NCI-H446 treated with DMSO at 0.1 percent for 48 hours (cell line): ENCODE results near the gene KCNQ1.

ENCODE experiments used
- DNase-seq: peaks from one replicate; lab custom pipeline; 2025; lab: John Stamatoyannopoulos, UW

The KCNQ1 gene

DNA sequence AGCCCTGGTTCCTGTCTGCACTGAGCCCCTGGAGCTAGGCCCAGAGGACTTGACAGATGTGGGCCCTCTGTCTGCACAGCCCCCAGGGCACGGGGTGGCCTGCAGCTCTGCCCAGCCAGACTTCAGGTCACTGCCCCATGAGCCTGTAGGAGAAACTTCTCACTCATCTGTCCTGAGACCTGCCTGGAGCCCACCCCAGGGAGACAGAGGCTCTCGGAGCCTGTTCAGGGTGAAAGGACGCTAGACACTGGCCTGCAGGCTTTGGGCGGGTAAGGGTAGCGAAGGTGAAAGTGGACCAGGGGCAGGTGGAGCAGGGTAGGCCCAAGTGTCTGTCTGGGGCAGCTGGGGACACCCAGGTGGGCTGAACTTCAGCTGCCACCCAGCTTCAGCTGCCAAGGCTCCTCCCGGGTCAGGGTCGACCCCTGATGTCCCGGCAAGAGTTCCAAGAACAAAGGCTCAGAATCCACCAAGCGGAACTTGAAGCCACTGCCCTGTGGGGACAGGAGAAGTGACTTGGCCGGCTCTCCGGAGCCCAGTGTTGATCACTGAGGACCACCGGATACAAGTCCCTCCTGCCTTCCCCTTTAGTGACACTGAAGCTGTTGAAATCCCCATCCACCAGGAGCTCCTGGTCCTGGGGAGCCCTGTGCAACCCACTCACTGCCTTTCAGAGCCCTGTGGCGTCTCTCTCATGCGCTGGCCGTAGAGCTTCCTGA, 90.3 kb downstream of the KCNQ1 start:
- no peak for DNase-seq

DNA sequence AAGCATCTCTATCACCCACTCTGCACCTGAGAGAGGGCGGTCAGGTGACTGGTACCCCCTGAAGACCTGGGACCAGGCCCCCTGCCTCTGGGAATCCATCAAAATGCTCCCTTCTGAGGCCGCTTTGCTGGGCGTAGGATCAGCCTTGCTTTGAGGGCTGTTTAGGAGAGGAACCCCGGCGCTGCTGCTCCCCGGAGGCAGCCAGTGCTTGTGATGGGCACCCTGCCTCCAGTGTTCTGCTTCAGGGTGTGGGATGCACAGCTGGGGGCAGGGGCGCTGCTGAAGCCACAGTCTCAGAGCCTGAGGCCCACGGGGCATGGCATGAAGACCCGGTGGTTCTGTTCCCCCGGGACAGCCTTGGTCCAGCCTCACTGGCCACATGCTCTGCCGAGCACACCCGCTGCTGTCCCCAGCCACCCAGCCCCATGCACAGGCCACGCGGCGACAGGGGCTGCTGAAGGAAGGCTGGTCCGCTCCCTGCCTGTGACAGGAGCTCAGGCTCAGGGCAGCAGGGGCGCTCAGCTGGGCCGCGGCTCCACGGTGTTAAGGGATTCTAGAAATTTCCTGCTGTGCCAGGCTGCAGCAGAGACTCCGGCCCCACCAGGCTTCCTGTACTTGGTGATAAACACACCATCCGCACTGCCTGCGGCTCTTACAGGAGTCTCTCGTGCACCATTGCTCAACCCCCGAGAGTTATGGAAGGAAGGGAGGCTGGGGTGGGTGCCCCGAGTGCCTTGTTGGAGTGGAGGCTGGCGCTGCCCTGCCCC, 91.0 kb downstream of the KCNQ1 start:
- no peak for DNase-seq

DNA sequence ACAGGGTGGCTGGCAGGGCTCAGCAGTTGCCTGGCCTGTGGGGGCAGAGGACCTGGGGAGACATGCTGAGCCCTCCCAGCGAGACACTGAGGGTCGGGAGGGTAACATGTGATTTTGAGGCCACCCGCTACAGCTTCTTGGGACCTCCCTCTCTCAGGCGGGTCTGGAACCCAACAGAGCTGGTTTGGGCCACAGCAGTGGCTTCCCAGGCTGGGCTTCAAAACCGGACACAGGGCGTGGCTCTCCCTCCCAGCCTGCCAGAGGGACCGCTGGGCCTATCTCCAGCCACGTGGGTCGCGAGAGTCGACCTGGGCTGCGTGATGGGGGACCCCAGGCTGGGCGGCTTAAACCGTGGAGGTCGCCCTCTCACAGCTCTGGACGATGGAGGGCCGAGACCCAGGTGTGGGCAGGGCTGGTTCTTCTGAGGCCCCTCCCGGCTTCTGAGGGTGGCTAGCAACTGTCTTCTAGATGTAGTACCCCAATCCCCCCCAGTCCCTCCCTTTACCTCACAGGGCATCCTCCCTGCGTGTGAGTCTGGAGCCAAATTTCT, 91.7 kb downstream of the KCNQ1 start:
- DNase-seq, result no peak

DNA sequence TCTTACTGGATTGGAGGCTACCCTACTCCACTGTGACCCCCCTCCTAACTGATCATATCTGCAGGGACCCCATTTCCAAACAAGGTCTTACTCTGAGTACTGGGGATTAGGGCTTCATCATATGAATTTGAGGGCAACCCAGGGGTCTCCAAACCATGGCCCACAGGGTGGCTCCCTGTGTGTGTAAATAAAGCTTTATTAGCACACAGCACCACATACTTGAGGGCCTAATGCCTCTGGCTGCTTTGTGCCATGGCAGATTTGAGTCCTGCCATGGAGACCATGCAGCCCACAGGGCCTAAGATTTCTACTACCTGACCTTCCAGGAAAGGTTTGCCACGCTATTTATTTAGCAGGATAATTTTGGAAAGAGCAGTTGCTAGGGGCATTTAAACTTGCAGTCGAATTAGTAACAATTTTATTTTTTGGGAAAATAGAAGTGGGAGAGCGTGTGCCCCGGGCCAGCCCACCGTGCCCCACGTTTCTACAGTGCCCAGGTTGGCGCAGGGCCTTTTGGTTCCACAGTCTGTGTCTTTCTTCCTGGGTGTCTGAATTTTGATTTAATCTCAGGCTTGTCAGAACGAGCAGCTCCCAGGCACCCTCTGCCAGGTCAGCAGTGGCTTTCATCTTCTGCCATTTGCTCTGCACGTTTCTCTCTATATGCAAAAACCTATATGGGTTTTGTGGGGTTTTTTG, 92.3 kb downstream of the KCNQ1 start:
- no peak for DNase-seq

DNA sequence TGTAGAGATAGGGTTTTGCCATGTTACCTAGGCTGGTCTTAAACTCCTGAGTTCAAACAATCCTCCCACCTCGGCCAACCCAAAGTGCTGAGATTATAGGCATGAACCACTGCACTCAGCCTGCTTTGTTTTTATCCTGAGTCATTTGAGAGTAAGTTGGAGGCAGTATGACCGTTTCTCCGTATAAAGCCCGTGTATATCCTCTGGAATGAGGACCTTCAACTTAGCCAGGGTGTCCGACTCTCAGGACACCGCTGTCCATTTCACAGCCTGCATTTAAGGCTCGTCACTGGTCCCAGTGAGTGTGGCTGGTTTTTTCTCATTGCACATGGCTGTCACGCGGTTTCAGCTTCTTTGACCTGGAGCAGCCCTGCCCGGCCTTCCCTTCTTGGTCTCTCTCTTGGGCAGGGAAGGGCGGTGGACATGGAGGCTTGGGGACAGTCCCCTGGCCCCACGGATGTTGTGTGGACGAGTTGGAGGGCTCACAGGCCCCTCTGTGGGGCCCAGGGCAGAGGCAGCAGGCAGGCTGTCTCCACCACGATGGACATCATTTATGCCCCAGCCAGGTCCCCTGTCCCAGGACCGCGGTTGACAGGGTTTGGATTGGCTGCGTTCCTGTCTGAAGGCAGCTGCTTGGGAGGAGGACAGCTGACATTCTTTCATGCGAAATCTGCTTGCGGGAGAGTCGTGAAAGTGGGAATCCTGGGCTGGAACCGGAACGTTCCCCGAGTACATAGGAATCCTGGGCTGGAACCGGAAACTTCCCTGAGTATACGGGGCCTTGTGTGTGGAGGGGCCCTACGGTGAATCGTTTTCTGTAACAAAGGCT, 93.3 kb downstream of the KCNQ1 start:
- DNase-seq, result no peak

DNA sequence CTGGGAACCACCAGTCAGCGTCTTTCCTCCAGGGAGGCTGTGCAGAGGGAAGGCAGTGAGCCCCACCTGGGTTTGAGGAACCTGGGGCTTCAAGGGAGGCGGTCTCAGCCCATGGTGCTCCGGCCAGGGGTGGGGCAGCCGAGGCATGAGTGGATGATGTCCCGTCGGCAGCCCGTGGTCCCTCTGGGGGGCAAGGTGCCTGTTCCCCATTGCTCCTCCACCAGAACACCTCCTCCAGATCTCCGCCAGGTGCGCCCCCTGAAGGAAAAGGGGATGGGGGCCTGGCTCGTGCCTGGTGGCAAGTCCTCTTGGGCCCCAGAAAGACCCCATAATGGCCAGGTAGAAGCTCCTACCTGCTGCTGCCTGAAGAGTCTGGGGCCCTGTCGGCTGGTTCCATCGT, 94.1 kb downstream of the KCNQ1 start:
- DNase-seq, result no peak

DNA sequence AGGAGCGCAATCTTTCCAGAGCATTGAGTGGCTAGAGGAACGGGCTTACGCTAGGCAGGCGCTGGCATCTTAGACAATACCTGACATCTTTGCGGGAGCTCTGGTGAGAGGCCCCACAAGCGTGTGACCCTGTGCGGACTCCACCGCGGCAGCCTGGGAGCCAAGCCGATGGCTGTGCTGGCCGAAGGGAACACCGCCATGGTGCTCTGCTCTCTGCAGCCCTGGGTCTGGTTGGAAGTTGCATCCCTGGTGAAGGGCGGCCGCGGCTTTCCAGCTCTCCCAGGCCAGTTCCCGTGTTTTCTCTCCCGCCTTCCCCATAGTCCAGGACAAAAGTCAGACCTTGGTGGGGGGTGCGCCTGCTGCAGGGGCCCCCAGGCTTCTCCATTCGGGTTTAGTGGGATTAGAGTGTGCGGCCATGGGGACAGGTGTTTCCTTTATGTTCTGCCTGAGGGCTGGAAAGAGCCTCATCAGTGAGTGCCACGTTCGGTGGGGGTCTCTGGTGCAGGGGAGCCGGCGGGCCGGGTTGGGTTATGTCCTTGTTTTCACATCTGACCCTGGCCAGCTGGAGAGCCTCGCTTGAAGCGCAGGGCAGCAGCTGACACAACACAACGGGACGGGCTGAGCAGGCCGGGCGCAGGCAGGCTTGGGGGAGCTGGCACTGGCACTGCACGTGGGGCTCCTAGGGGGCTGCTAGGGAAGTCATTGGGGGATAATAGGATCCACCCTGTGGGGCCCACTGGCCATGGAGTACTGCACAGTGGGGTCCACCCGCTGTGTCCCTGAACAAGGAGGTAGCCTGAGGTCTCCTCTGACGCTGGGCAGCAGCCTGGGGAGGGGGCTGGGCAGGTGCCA, 94.8 kb downstream of the KCNQ1 start:
- DNase-seq, result no peak

DNA sequence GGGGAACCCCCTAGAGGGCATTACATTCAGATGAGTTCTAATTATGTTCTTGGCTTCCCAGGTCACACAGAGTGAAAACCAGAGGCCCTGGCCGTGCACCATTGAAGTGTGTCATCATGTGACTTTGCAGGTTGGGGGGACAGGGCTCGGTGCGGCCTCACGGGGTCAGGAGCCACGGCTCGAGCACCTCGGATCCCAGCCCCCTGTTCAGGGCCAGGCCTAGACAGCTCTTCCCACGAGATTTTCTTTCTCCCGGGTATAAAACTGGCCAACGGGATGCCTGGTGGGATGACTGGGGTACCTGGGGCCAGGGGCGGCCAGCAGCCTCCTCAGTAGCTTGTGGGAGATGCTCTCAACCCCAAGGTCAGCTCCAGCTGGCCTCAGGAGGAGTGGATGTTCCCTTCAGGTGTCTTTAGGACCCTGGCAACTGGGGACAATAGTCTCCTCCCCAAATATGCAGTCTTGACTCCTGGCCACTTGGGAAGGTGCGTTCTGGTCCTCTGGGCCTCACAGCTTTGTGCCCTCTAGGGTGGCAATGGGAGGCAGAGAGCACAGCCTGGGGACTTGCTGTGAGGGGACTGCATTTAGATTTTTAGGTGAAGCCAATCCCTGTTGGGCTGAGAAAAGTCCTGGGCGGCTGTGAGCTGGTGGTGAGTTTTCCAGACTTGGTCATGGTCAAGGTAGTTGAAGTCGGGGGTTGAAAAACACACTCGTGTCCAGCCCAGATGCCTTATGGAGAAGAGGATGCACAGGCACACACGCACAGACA, 95.6 kb downstream of the KCNQ1 start:
- no peak for DNase-seq

DNA sequence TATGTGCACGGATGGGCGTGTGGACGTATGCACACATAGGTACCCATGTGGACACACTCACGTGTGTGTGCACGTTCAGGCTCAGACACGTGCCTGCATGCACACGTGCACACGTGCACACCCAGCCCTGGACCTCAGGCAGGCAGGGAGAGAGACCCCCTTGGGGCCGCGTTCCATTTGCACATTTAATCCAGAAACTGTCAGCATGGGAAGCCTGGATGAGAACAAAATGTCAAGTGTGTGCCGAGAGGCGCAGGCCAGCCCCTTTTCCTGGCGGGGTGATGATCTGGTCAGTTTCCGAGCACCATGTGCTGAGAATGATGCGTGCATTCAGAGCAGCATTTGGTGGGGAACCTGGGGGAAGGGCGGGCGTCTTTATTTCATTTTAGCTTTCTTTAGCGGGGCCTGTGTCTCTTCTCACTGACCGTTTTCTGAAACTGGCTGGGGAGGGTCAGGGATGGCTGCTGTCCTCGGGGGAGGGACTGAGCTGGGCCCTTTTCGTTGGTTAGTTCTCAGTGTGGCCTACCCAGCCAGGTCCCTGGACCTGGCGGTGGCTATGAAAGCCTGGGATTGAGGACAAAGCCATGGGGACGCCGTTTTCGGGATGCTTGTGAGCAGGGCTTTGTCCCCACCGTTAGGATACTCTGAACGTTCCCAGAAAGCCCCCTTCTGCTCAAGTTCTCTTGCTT, 96.3 kb downstream of the KCNQ1 start:
- DNase-seq, result no peak

DNA sequence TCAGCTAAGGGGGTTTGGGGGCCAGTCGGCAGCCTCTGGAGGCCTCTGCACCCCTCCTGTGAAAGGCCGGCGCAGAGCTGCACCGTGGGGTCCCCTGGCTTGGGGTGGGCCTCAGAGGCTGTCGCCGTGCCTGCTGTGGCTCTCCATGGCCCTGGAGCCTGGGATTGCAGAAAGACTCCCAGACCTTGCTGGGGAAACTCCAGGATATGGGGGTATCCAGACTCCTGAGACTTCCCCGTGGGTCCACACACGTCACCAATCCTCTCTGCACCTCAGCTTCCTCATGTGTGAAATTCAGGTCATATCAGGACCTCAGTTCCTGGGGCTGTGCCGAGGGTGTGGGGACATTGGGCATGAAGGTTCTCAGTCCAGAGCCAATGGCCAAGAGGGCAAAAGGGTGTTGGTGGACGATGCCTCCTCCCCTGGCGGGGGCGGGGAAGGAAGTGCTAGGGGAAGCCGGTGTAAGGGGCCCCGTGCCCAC, 97.1 kb downstream of the KCNQ1 start:
- no peak for DNase-seq

DNA sequence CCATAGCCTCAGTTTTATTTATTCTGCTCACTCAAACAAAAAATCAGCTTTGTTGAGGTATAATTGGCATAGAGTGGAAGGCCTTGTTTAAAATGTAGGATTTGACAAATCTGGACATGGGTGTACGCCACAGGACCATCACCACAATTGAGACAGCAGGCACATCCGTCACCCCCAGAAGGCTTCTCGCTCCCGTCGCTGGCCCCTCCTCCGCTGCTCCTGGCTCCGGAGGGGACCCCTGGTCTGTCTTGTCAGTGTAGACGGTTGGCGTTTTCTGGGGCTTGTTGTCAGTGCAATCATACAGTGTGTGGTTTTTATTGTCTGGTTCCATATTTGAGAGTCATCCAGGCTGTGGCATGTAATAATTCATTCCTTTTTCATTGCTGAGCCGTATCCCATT, 97.6 kb downstream of the KCNQ1 start:
- DNase-seq, result no peak

DNA sequence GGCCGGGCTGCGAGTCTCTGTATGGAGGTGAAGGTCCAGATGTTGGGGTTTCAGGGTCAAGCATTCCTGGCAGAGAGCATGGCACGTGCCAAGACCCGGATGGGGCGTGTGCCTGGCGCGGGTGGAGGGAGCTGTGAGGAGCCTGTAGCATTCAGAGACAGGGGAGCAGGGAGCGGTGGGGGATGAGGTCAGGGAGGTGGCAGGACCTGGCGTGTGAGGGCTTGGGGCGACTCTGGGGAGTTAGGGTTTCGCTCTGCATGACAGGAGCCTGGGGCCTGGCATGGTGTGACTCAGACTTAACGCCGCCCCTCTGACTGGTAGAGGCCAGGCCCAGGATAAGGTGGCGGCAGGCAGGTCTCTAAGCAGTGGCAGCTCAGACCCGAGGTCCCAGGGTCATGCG, 103.0 kb downstream of the KCNQ1 start:
- DNase-seq, result no peak

DNA sequence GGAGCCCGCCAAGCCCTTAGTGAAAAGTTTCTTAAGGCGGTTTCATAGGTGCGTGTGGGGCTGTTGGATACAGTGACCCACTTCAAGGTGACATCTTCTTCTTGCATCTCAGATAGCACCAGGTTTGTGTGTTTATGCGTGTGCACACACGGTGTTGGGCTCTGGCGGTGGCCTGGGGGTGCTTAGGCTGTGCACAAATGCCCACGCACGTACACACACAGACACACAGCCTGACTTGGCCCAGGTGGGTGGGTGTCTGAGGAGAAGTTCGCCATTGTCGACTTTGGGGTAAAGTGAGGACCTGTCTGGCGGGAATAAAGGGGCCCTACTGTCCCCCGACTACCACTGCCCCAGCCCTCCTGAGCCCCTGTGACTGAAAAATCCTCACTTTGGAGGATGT, 103.8 kb downstream of the KCNQ1 start:
- DNase-seq, result no peak

DNA sequence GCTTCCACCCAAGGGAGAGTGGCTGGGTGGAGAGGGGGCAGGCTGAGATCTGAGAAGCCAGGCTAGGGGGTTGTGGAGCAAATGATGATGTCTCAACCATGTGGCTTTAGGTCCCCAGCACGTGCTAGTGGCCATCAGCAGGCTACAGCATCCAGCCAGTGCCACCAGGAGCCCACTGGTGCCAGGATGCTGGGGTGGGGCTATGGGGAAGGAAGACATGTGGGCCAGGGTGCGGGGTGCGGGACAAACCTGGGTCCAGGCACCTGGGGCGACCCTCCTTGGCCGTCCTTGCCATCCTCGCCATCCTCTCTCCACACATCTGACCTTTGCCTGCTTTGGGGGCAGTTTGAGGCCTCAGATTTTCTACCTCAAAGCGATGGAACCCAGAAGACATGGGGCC, 104.3 kb downstream of the KCNQ1 start:
- no peak for DNase-seq

DNA sequence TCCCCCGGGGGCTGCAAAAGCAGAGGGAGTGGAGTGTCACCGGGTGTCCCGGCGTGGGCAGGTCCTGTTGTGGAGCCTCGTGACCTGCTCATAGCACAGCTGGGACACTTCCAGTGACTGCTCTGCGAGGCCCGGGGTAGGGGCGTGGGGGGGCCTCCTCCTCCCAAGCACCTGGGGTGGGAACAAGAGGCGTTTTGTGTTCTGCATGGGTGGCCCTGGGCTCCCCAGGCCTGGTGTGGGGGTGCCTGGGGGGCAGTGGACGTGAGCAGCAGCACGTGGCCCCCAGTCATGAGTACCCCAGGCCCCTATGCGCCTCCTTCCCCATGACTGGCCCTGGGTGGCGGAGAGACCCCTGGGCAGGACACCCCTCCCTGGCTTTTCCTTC, 104.7 kb downstream of the KCNQ1 start:
- DNase-seq, result no peak

DNA sequence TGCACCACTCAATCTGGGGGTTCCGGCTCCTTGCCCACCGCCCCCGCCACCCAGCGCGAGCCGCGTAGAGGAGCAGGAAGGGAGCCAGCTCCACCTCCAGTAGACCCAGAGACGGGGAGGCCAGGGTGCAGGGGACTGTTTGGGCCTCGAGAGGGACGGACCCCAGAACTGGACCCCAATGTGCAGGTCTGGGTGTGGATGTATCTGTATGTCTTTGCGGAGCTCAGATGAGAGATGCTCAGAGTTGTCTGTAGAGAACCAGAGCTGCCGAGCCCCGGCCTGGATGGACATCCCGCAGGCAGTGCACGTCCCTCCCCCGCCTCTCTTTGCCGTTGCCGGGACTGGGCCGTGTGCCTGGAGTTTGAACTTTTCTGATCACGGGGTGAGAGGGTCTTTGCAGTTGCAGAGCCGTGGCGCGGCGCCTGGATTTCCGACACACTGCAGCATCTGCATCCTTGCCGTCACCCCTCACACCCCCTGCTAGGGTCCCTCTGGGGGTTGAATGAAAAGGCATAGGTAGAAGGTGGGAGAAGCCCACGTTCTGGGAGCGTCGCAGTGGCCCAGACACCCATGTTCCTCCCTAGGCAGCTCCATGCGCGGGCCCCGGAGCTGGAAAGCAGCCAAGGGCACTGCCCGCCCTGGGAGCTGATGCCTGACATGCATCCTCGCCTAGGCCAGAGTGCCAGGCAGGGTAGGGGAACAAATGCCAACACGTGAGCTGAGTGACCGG, 105.2 kb downstream of the KCNQ1 start:
- no peak for DNase-seq

DNA sequence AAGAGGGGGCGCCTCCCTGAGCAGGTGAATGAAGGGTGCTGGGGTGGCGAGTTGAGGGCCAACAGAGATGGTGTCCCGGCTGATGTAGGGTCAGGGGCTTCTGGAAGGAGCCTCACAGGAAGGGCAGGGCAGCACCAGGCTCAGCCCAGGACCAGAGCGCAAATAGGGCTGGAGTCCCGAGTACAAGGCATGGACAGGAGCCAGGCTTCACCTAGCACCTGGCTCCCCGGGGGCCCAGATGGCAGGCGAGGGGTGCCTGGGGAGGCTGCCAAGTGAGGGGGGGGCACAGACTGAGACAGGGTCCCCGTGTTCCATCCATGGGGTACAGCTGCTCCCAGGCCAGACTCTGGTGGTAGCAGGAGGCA, 105.8 kb downstream of the KCNQ1 start:
- DNase-seq, result no peak

DNA sequence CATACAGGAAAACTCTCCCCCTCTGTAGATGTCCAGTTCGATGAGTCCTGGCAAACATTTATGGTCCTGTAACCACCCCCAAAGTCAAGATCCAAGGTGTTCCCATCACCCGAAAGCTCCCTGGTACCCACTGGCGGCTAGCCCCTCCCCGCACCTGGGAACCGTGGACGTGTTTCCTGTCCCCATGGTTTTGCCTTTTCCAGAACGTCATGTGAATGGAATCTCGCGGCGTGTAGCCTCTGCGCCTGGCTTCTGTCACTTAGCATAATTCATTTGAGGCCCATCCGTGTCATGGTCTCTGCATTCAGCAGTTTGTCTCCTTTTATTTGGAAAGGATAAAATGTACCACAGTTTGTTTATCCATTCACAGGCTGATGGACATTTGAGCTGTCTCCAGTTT, 106.3 kb downstream of the KCNQ1 start:
- no peak for DNase-seq

DNA sequence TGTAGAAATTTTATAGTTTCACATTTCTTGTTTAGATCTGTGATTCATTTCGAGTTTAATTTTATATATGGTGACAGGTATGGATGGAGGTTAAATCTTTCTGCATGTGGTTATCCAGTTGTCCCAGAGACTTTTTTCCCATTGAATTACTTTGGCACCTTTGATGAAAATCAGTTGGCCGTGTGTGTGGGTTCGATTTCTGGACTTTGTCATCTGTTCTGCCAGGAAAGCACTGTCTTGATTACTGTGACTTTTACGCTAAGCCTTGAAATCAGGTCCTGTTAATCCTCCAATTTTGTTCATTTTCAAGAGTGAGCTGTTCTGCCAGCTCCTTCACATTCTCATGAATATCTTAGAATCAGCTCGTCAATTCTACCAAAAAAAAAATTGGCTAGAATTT, 107.4 kb downstream of the KCNQ1 start:
- no peak for DNase-seq
